NCI-H2227 treated with DMSO at 0.1 percent for 48 hours (cell line): Measurements from ENCODE around the gene ZNF891.

Source experiments
- DNase-seq: peaks from one replicate; lab custom pipeline; 2025; lab: John Stamatoyannopoulos, UW

The ZNF891 gene

GRCh38 chr12:133130038-133130807 lies at the start of gene ZNF891, which contains the start of gene ZNF10:
ZNF891 (minus strand) TSS chr12:133130274; CDS start chr12:133121918, 8,356 bp downstream.
ZNF10 (plus strand) TSS chr12:133130627; CDS start chr12:133144493, 13,866 bp downstream.
- peak; percentile 98 for DNase-seq

- DNase-seq: no peak
Observed at GRCh38 chr12:133174901-133175300, 44.8 kb upstream of the ZNF891 start.

- DNase-seq: no peak
Observed at GRCh38 chr12:133172491-133172890, 42.4 kb upstream of the ZNF891 start.

GRCh38 chr12:133165776-133166175 lies 35.7 kb upstream of the ZNF891 start:
- DNase-seq: no peak

GRCh38 chr12:133156125-133156690 lies 26.1 kb upstream of the ZNF891 start:
- no peak for DNase-seq

- DNase-seq: no peak
Observed at GRCh38 chr12:133145981-133146380, 15.9 kb upstream of the ZNF891 start.

- no peak for DNase-seq
Observed at GRCh38 chr12:133135747-133136146, 5.7 kb upstream of the ZNF891 start.

GRCh38 chr12:133130808-133131128 lies 694 bp upstream of the ZNF891 start:
- no peak for DNase-seq

- peak; percentile 68 for DNase-seq
Observed at GRCh38 chr12:133129368-133130037, 571 bp downstream of the ZNF891 start.

GRCh38 chr12:133124674-133125073 lies 5.4 kb downstream of the ZNF891 start:
- no peak for DNase-seq

- DNase-seq: no peak
Observed at GRCh38 chr12:133120385-133121191, 9.5 kb downstream of the ZNF891 start.

- no peak for DNase-seq
Observed at GRCh38 chr12:133108150-133108549, 21.9 kb downstream of the ZNF891 start.

GRCh38 chr12:133107121-133107520 lies 23.0 kb downstream of the ZNF891 start:
- DNase-seq: no peak

- DNase-seq: no peak
Observed at GRCh38 chr12:133106253-133106652, 23.8 kb downstream of the ZNF891 start.

GRCh38 chr12:133105620-133106019 lies 24.5 kb downstream of the ZNF891 start:
- DNase-seq: no peak

GRCh38 chr12:133083345-133083744 lies 46.7 kb downstream of the ZNF891 start:
- no peak for DNase-seq

GRCh38 chr12:133081159-133081780 lies 48.8 kb downstream of the ZNF891 start:
- no peak for DNase-seq

GRCh38 chr12:133080368-133081158 lies 49.5 kb downstream of the ZNF891 start, which contains the start of gene ZNF140:
ZNF140 (plus strand) TSS chr12:133080923; CDS start chr12:133081321, 398 bp downstream.
- peak; percentile 100 for DNase-seq

GRCh38 chr12:133080026-133080367 lies 50.1 kb downstream of the ZNF891 start:
- peak; percentile 100 for DNase-seq

GRCh38 chr12:133073836-133074235 lies 56.2 kb downstream of the ZNF891 start:
- no peak for DNase-seq

GRCh38 chr12:133063556-133063955 lies 66.5 kb downstream of the ZNF891 start:
- no peak for DNase-seq
